ENCODE data around the gene RELT.

Gene RELT

GRCh38 chr11:73393479-73394415, 17.5 kb downstream of the RELT start:
- Histone ChIP-seq H3K36me3 (ENCODE audit: insufficient read depth, low read length) (no peaks in the 10 kb centered on the region), H3K27ac (no peak overlapping the region), H3K9ac (ENCODE audit: insufficient read length) (no peak overlapping the region), H3K9me3 (ENCODE audit: low read depth, low read length) (no peaks in the 10 kb centered on the region), H3K4me3 (no peak overlapping the region)
- DNase-seq (ENCODE audit: low read depth, low spot score), result peak; percentile 47
- TF ChIP-seq FOXP2 (optimal IDR thresholded peaks at IDR 0.05; ENCODE audit: control extremely low read depth, extremely low read length, insufficient read depth) (no peak), EZH2 (IDR thresholded peaks at IDR 0.05) (no peak), POLR2AphosphoS5 (IDR thresholded peaks at IDR 0.05; ENCODE audit: borderline replicate concordance, low read depth, low read length) (no peak)

- no peak overlapping the region for H3K4me3 ChIP-seq
- TF ChIP-seq POLR2AphosphoS5 (IDR thresholded peaks at IDR 0.05; ENCODE audit: borderline replicate concordance, low read depth, low read length) (no peak), FOXP2 (optimal IDR thresholded peaks at IDR 0.05; ENCODE audit: control extremely low read depth, extremely low read length, insufficient read depth) (no peak)
- no peak for DNase-seq (ENCODE audit: low read depth, low spot score)
- no peaks in the 10 kb centered on the region for H3K9me3 ChIP-seq (ENCODE audit: low read depth, low read length)
- H3K36me3 ChIP-seq (ENCODE audit: insufficient read depth, low read length), result no peaks in the 10 kb centered on the region
- no peak overlapping the region for H3K9ac ChIP-seq (ENCODE audit: insufficient read length)
- no peak overlapping the region for H3K27ac ChIP-seq
These were observed 18.5 kb downstream of the RELT start for GRCh38 chr11:73394416-73395296.

DNA sequence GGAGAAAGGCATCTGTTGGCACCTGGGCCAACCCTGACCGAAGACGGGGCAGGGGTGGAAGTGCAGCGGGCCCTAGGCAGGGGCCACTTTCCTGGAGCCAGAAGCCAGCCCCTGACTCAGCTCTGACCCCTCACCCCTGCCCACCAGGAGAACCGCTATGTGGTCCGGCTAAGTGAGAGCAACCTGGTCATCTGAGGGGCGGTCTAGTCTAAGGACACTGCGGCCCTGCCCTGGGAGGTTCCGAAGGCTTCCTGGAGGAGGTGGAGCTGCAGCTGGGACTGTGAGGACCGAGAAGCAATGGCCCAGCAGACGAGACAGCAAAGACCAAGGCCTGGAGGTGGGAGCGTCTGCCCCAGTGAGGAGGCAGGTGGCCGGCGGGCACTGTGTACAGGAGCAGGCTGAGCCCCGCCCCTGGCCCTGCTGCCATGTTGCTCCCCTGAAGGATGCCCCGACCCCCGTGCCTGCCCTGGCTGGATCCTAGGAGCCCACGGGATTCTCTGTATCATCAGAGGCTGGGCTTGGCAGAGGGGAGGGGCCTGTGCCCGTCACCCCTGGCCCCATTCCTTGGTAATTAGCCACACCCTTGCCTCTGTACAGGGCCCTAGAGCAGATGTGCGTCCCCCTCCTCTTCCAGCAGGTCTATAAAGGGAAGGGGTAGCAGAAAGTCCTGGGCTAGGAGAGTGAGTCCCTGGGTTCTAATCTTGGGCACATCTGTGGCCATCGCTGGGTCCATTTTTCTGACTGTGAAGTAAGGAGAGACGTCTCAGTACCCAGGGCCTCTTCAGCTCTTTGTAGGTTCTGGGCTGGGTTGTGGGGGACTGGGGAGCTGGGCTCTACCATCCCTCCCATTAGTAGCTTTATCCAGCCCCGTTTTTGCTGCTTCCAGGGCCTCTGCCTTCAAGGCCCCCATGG, 19.4 kb downstream of the RELT start:
- H3K36me3 ChIP-seq (ENCODE audit: insufficient read depth, low read length), result no peaks in the 10 kb centered on the region
- H3K9me3 ChIP-seq (ENCODE audit: low read depth, low read length), result no peaks in the 10 kb centered on the region
- DNase-seq (ENCODE audit: low read depth, low spot score), result no peak
- H3K9ac ChIP-seq (ENCODE audit: insufficient read length), result no peak overlapping the region
- H3K4me3 ChIP-seq, result no peak overlapping the region
- no peak for TF ChIP-seq POLR2AphosphoS5 (IDR thresholded peaks at IDR 0.05; ENCODE audit: borderline replicate concordance, low read depth, low read length)
- no peak for TF ChIP-seq FOXP2 (optimal IDR thresholded peaks at IDR 0.05; ENCODE audit: control extremely low read depth, extremely low read length, insufficient read depth)
- TF ChIP-seq EZH2 (IDR thresholded peaks at IDR 0.05), result no peak
- H3K27ac ChIP-seq, result no peak overlapping the region

GRCh38 chr11:73396251-73396930, 20.2 kb downstream of the RELT start:
- TF ChIP-seq POLR2AphosphoS5 (IDR thresholded peaks at IDR 0.05; ENCODE audit: borderline replicate concordance, low read depth, low read length) (no peak), FOXP2 (optimal IDR thresholded peaks at IDR 0.05; ENCODE audit: control extremely low read depth, extremely low read length, insufficient read depth) (no peak), EZH2 (IDR thresholded peaks at IDR 0.05) (no peak)
- Histone ChIP-seq H3K9me3 (ENCODE audit: low read depth, low read length) (no peaks in the 10 kb centered on the region), H3K27ac (no peak overlapping the region), H3K4me3 (no peak overlapping the region), H3K9ac (ENCODE audit: insufficient read length) (no peak overlapping the region), H3K36me3 (ENCODE audit: insufficient read depth, low read length) (no peaks in the 10 kb centered on the region)
- DNase-seq (ENCODE audit: low read depth, low spot score), result no peak

GRCh38 chr11:73396985-73397384, 20.8 kb downstream of the RELT start:
- H3K9ac ChIP-seq (ENCODE audit: insufficient read length), result no peak overlapping the region
- TF ChIP-seq POLR2AphosphoS5 (IDR thresholded peaks at IDR 0.05; ENCODE audit: borderline replicate concordance, low read depth, low read length) (no peak), EZH2 (IDR thresholded peaks at IDR 0.05) (no peak), FOXP2 (optimal IDR thresholded peaks at IDR 0.05; ENCODE audit: control extremely low read depth, extremely low read length, insufficient read depth) (no peak)
- no peak overlapping the region for H3K27ac ChIP-seq
- H3K36me3 ChIP-seq (ENCODE audit: insufficient read depth, low read length), result no peaks in the 10 kb centered on the region
- DNase-seq (ENCODE audit: low read depth, low spot score), result no peak
- no peaks in the 10 kb centered on the region for H3K9me3 ChIP-seq (ENCODE audit: low read depth, low read length)
- H3K4me3 ChIP-seq, result no peak overlapping the region

DNA sequence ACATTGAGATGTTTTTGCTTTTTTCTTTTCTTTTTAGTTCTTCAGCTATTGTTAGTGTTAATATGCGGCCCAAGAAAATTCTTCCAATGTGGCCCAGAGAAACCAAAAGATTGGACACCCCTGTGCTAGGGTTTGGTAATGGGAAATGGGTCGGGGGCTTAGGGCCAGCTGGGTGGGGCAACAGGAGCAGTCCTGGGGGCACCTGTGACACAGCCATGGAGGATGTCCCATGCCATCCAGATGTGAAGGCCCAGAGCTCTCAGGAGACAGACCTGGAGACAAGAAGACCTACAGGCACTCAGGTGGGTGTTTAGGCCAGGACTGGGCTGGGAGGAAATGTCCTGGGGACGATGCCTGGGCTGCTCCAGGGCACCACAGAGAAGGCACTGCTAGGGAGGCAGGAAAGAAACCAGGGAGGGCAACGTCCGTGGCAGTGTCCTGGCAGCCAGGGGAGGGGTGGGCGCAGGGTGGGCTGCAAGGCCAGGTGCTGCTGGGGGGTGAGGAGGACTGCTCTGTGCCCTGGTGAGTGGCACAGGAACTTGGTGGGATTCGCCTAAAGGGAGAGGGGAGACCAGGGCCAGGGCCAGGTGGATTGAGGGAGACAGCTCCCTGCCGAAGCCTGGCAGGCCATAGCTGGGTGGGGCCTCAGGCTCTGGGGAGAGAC, 21.4 kb downstream of the RELT start:
- DNase-seq (ENCODE audit: low read depth, low spot score), result no peak
- H3K27ac ChIP-seq, result no peak overlapping the region
- H3K4me3 ChIP-seq, result no peak overlapping the region
- no peak for TF ChIP-seq FOXP2 (optimal IDR thresholded peaks at IDR 0.05; ENCODE audit: control extremely low read depth, extremely low read length, insufficient read depth)
- TF ChIP-seq EZH2 (IDR thresholded peaks at IDR 0.05), result no peak
- no peak for TF ChIP-seq POLR2AphosphoS5 (IDR thresholded peaks at IDR 0.05; ENCODE audit: borderline replicate concordance, low read depth, low read length)
- no peak overlapping the region for H3K9ac ChIP-seq (ENCODE audit: insufficient read length)
- H3K9me3 ChIP-seq (ENCODE audit: low read depth, low read length), result no peaks in the 10 kb centered on the region
- H3K36me3 ChIP-seq (ENCODE audit: insufficient read depth, low read length), result no peaks in the 10 kb centered on the region

DNA sequence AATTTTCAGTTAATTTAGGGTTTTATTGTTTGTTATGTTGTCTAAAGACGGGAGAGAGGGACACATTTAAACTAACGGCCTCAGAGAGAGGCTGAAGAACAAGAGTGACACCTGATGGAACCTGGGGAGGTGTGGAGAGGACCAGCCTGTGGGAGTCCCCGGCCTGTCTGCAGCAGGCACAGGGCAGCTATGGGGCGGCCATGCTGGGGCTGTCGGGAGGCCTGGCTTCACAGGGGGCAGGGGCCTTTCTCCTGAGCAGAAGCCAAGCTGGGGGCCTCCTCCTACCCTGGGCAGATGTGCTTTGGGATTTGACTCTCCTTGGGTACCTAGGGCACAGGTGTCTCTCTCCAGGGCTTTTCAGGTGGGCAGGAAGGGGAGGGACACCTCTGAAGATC, 21.9 kb downstream of the RELT start:
- DNase-seq (ENCODE audit: low read depth, low spot score), result no peak
- no peaks in the 10 kb centered on the region for H3K9me3 ChIP-seq (ENCODE audit: low read depth, low read length)
- H3K27ac ChIP-seq, result no peak overlapping the region
- no peak overlapping the region for H3K4me3 ChIP-seq
- TF ChIP-seq POLR2AphosphoS5 (IDR thresholded peaks at IDR 0.05; ENCODE audit: borderline replicate concordance, low read depth, low read length) (no peak), FOXP2 (optimal IDR thresholded peaks at IDR 0.05; ENCODE audit: control extremely low read depth, extremely low read length, insufficient read depth) (no peak), EZH2 (IDR thresholded peaks at IDR 0.05) (no peak)
- H3K9ac ChIP-seq (ENCODE audit: insufficient read length), result no peak overlapping the region
- no peaks in the 10 kb centered on the region for H3K36me3 ChIP-seq (ENCODE audit: insufficient read depth, low read length)

Measured in SK-N-MC (cell line).